Breast epithelium (tissue), 4 donors: ENCODE measurements around the gene ENTPD3. TPM values are rescaled to one million over a fixed set of nuclear protein-coding genes. Genes with fewer than 3 reads are reported as not detected.
A peak's percentile ranks its signal among the peaks of the same experiment; 100 is the strongest.

Experiments
- DNase-seq, 2 donors: peaks; one replicate each; pipeline ENCODE4 v3.0.0-alpha.2; 2019; ENCODE audit warnings: low spot score in 2 of 2
- H3K27ac ChIP-seq, 2 donors: fragments of 200-600 bp; sonication (generic) in 1 of 2; one replicate each; pipeline ENCODE4 v1.5.1; 2016 to 2019; ENCODE audit warnings: mild to moderate bottlenecking in 1 of 2
- H3K27me3 ChIP-seq, 2 donors: fragments of 200-600 bp; sonication (generic) in 1 of 2; one replicate each; pipeline versions ENCODE4 v1.5.1 to v1.6.0; 2017 to 2019; ENCODE audit warnings: control low read depth in 1 of 2, mild to moderate bottlenecking in 1 of 2
- H3K36me3 ChIP-seq: fragments of 200-600 bp; one replicate; pipeline ENCODE4 v1.5.1; 2019
- H3K4me1 ChIP-seq, 2 donors: fragments of 200-600 bp; sonication (generic); one replicate each; pipeline ENCODE4 v1.5.1; 2016 to 2019; ENCODE audit warnings: control low read depth in 1 of 2
- H3K4me3 ChIP-seq, 3 donors: fragments of 200-600 bp; sonication (generic); 1 replicate in 2 of 3; 2 replicates in 1 of 3; pipeline ENCODE4 v1.5.1; 2016 to 2019; ENCODE audit warnings: mild to moderate bottlenecking in 3 of 3, moderate library complexity in 2 of 3
- H3K9me3 ChIP-seq, 2 donors: fragments of 200-600 bp; sonication (generic) in 1 of 2; one replicate each; pipeline ENCODE4 v1.5.1; 2016 to 2019; ENCODE audit warnings: control low read depth in 1 of 2
- POLR2A ChIP-seq: fragments of 450-650 bp; IDR thresholded peaks from one replicate; pipeline ENCODE4 v1.6.1; 2016; ENCODE audit warnings: antibody characterized with exemption, mild to moderate bottlenecking, moderate library complexity
- POLR2AphosphoS5 ChIP-seq, 3 donors: sonication (generic); formaldehyde crosslinking; IDR thresholded peaks; one replicate each; pipeline ENCODE4 v1.6.1; 2017; ENCODE audit warnings: antibody characterized with exemption in 3 of 3
- intact Hi-C: fragments of 100-400 bp; cut with DNase I; formaldehyde crosslinking; loops from one replicate; pipeline ENCODE4 v1.15.1; 2023; ENCODE audit warnings: low total_unique reads
- total RNA-seq, 3 donors: library from RNA; depleted of rRNA; stranded (reverse); fragments of >200 nt; gene quantifications; one replicate each; pipeline ENCODE4 v1.1.0, GENCODE V29; 2016
- TF ChIP-seq, protein P1 (sequence below), 3 donors: fragments of 450-650 bp; IDR thresholded peaks; one replicate each; pipeline ENCODE4 v1.5.1; 2016 to 2017; ENCODE audit warnings: antibody characterized with exemption in 3 of 3, mild to moderate bottlenecking in 3 of 3, moderate library complexity in 3 of 3

ENTPD3 gene
- total RNA-seq, 3 donors from 2014 or later = 1.4 to 7.5 (median 1.5) TPM

DNA sequence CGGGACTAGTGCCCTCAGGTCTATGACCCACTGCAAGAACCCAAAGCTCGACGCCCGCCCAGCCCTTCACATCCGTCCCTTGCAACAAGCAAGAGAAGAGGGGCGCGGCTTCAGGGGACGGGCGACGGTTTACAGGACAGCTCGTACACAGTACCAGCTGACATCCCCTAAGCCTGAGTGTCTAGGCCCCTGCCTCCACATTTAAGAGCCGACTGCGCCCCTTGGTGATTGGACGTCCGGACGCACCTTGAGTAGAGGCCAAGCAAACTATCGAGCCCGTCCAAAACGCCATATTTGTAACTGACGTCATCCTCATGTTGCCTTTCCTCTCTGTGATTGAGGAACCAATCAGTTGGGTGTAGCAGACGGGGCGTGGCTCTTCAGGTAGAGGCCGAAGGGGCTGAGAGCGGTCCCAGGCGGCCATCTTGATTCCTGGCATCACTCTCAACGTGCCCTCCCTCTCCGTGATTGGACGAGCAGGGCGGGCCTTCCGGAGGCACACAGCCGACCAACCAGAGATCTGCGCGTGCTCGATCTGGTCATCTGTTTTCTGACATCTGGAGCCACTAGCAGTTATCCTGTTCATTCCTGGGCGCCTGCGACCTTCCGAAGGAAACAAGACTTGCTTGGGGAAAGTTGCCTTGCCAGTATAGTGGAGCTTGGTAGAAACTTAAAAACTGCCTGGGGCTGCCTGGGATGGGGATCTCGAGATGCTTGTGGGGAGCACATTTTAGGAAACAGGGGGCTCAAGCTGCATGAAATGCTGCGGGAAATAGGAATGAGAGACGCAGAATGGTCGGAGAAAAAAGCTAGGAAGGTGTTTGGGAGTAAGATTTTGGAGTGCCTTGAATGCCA lies 66.1 kb downstream of the ENTPD3 start:
- Histone ChIP-seq H3K4me1 (peaks cover 2 to 7% of the 10 kb centered on the region in 2 donors), H3K27ac (peak overlapping the region; percentile 96), H3K4me3 (peak overlapping the region; percentile 63 to 78 (median 68)), H3K27me3 (no peaks in the 10 kb centered on the region), H3K9me3 (no peaks in the 10 kb centered on the region), H3K36me3 (no peaks in the 10 kb centered on the region)
- TF ChIP-seq, protein P1, sequence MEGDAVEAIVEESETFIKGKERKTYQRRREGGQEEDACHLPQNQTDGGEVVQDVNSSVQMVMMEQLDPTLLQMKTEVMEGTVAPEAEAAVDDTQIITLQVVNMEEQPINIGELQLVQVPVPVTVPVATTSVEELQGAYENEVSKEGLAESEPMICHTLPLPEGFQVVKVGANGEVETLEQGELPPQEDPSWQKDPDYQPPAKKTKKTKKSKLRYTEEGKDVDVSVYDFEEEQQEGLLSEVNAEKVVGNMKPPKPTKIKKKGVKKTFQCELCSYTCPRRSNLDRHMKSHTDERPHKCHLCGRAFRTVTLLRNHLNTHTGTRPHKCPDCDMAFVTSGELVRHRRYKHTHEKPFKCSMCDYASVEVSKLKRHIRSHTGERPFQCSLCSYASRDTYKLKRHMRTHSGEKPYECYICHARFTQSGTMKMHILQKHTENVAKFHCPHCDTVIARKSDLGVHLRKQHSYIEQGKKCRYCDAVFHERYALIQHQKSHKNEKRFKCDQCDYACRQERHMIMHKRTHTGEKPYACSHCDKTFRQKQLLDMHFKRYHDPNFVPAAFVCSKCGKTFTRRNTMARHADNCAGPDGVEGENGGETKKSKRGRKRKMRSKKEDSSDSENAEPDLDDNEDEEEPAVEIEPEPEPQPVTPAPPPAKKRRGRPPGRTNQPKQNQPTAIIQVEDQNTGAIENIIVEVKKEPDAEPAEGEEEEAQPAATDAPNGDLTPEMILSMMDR (IDR thresholded peaks at IDR 0.05) = no peak
- TF ChIP-seq POLR2A (peak; percentile 41), POLR2AphosphoS5 (IDR thresholded peaks at IDR 0.05) (peak; percentile 72 to 93 (median 85))
- DNase-seq = peak; percentile 98 to 99
- intact Hi-C loops = loop anchor here (2.0 kb wide), 1 partner anchor 74 kb away; no protein-coding TSS in a partner anchor

GRCh38 chr3:40453933-40454332 lies 66.9 kb downstream of the ENTPD3 start:
- peak overlapping the region; percentile 63 to 78 (median 68) for H3K4me3 ChIP-seq
- no peak for DNase-seq
- no peaks in the 10 kb centered on the region for H3K36me3 ChIP-seq
- intact Hi-C loops = loop anchor here (2.0 kb wide), 1 partner anchor 73 kb away; no protein-coding TSS in a partner anchor
- H3K4me1 ChIP-seq = peaks cover 2 to 11% of the 10 kb centered on the region in 2 donors
- H3K27ac ChIP-seq = peak overlapping the region in 1 of 2 donors; percentile 96
- no peak for TF ChIP-seq POLR2A
- TF ChIP-seq, protein P1 (IDR thresholded peaks at IDR 0.05) = no peak
- no peak for TF ChIP-seq POLR2AphosphoS5 (IDR thresholded peaks at IDR 0.05)
- H3K27me3 ChIP-seq = no peaks in the 10 kb centered on the region
- H3K9me3 ChIP-seq = no peaks in the 10 kb centered on the region

- TF ChIP-seq POLR2AphosphoS5 (IDR thresholded peaks at IDR 0.05) (no peak), POLR2A (no peak)
- TF ChIP-seq, protein P1 (IDR thresholded peaks at IDR 0.05) = no peak
- no peak for DNase-seq
- Histone ChIP-seq H3K27me3 (no peaks in the 10 kb centered on the region), H3K4me3 (no peak overlapping the region), H3K36me3 (no peaks in the 10 kb centered on the region), H3K4me1 (peaks cover 2 to 11% of the 10 kb centered on the region in 2 donors), H3K27ac (no peak overlapping the region), H3K9me3 (no peaks in the 10 kb centered on the region)
- intact Hi-C loops = no loop called here
Observed at GRCh38 chr3:40455328-40455727, 68.3 kb downstream of the ENTPD3 start.

DNA sequence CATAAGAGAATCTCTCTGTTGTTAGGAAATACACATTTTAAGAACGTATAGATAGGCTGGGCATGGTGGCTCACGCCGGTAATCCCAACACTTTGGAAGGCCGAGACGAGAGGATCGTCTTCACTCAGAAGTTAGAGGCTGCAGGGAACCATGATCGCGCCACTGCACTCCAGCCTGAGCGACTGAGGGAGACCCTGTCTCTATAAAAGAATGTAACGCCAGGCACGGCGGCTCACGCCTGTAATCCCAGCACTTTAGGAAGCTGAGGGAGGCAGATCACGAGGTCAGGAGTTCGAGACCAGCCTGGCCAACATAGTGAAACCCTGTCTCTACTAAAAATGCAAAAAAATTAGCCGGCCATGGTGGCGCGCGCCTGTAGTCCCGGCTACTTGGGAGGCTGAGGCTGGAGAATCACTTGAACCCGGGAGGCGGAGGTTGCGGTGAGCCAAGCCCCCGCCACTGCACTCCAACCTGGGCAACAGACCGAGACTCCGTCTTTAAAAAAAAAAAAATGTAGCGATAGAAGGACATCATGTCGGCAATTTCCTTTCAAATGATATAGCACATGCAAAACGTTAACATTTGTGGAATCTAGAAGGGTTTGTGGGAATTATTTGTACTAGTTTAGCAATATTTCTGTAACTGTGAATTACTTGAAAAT lies 69.4 kb downstream of the ENTPD3 start:
- TF ChIP-seq, protein P1 (IDR thresholded peaks at IDR 0.05) = no peak
- no peak for TF ChIP-seq POLR2AphosphoS5 (IDR thresholded peaks at IDR 0.05)
- TF ChIP-seq POLR2A = no peak
- H3K27me3 ChIP-seq = no peaks in the 10 kb centered on the region
- no peaks in the 10 kb centered on the region for H3K9me3 ChIP-seq
- H3K27ac ChIP-seq = peak overlapping the region; percentile 93 to 95
- no peaks in the 10 kb centered on the region for H3K36me3 ChIP-seq
- H3K4me1 ChIP-seq = peaks cover 2 to 11% of the 10 kb centered on the region in 2 donors
- intact Hi-C loops = no loop called here
- no peak for DNase-seq
- H3K4me3 ChIP-seq = peak overlapping the region; percentile 89 to 97 (median 95)
